Stimulated activated CD8-positive, alpha-beta memory T cell treated with anti-CD3 and anti-CD28 coated beads, Interleukin-4, amount 100 ng/mL, for 48 hours (primary cell): Measurements from ENCODE around the gene CAB39L.

ENCODE experiments used
- DNase-seq: peaks from one replicate; pipeline ENCODE4 v3.0.0-alpha.2; 2020

Gene CAB39L

DNA sequence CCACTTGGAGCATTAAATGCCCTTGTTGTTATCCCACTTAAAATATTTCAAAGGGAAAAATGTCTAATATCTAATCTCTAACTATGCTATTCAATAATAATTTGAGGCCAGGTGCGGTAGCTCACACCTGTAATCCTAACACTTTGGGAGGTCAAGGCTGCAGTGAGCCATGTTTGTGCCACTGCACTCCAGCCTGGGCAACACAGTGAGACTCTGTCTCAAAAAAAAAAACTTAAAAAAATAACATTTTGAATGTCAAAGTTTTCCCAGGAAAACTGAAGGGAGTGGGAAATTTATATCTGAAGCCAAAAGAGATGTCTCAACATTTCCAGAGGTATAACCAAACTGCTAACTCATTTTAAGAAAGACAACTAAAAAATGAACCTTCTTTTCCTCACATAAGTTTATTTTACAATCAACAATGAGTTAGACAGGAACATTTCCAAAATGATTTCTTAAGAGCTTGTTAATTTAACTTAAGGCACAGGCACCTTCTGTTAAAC lies 47.9 kb downstream of the CAB39L start:
- DNase-seq = no peak

DNA sequence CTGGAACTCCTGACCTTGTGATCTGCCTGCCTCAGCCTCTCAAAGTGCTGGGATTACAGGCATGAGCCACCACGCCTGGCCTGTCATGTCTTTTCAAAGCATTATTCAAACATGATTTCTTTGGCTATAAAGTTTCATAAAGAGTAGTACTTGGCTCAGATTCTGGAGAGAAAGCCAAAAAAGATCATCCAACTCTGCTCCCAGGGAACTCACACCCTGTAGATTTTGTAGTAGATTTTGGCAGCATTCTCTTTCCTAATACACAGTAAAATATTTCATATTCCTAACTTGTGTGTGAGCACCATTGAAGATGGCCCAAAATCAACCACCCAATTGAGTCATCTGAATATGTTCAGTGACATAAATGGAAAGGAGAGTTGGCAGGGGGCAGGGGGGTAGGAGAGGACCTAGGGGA lies 48.4 kb downstream of the CAB39L start:
- no peak for DNase-seq

DNA sequence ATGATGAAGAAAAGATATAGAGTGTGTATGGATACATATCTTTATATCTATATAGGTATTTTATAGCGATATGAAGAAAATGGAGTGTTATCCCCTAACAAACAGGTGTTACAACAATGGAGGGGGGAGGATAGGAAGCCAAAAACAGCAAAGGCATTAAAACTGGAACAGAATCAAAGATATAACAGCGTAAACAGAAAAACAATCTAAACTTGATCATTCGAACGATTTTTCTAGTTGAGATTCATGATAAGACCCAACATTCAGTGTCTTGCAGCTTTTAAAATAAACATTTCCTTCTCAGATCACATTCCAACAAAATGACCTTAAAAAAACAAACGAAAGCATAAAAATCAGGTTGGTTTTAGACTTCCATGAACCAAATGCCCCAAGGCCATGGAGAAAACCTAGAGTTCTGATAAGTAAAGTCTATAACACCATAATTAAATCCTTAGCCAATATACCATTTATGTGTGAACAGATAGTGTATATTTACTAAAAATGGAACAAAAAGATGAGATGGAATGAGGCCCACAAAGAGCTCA lies 55.7 kb downstream of the CAB39L start:
- no peak for DNase-seq

DNA sequence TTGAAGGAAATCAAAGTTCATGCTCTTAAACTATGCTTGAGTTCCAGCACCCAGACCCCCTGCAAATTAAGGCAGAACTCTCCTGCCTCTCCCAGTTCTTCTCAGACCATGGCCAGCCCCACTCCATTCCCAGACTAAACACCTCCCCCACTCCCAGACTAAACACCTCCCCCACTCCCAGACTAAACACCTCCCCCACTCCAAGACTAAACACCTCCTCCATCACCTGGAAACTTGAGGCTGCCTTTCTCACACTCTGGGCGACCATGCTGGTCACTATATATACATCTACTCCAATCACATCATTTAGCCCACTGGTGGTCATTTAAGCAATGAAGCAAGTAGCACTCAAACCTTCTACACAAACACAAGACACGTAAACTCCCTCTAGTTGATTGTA lies 57.2 kb downstream of the CAB39L start:
- DNase-seq = no peak

DNA sequence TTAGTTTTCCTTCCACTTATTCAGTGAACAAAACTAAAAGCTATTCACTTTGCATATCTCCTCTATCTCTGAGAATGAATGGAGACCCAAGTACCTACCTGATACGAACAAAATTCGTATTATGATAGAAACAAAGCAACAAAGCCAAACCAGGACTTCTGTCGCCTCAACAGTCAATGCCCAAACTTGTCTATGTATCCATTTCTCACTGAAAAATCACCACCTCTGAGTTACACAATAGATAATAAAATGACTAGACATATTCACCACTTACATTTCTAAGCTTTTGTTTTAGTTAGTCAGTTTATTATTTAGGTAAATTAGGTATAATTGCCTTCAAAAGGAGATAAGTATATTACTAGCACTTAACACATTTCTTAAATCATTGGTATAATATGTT lies 67.7 kb downstream of the CAB39L start:
- no peak for DNase-seq

DNA sequence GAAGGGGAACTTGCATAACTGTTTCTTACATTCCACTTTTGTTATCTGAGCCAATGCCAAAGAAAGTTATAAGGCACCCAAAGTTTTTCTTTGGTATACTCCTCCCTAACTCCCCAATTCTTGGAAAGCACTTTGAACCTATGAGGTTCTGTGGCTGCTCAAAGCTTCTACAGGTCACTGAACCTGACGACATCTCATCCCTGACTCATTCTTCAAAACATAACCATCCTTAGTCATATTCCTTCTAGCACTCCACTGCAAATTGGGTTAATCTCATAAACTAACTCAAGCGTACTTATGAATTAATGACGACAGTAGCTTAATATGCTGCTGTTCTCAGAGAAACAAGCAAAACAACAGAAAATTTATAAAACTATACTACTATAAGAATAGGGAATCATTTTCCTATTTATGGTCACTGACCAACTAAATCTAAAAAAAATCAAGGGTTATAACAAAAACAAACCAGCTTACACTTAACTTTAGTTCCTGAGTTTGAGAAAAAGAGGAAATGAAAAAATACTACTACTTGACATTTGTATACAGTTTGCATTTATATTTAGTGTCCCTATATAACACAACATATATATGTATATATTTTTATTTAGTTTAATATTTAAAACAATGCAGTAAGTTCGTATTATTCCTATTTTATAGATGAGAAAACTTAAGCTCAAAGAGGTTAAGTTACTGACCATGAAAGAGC lies 69.1 kb downstream of the CAB39L start:
- no peak for DNase-seq

DNA sequence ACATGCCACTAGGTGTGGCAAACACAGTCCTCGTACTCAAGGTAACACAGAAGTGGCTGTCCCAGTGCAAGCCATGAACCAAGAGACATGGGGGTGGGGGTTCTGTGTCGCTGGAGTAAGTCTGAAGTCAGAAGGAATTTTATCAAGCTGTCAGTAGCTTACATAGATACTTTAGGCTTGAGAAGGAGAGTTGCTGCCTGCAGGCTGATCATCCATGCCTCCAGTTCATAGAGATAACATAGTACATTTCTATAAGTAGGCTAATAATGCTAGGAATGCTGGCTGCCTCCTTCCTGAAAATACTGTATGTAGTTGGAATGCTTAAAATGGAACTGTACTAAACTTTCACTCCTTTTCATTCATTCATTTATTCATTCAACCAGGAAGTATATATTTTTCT lies 70.1 kb downstream of the CAB39L start:
- no peak for DNase-seq

DNA sequence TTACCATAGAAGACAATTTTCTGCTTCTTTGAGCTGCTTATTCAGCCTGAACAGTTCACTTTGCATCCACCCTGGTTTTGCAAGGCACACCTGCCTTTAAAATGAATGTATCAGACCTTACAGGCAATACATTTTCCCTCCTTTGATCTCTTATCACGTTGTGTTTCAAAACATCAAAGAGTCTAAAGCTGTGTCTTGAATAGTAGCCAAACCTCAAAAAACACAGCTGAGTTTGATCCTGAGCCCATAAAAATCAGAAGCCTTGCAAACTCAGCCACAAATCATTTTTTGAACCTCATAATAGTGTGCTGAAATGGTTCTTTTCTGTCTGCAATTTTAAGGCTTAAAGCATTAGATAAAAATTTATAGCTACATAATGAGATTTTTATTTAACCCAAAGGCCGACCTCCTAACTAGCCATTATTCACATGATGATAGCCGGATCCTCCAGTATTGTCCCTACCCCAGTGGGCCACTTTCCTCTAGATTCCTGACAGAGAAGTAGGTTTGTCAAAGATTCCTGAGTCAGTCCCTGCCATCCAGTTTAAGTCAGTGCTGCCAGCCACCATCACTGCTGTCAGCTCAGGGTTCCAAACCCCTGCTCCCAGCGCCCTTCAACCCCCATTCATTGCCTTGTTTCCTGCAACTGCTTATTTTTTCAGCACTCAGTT lies 71.8 kb downstream of the CAB39L start:
- no peak for DNase-seq

DNA sequence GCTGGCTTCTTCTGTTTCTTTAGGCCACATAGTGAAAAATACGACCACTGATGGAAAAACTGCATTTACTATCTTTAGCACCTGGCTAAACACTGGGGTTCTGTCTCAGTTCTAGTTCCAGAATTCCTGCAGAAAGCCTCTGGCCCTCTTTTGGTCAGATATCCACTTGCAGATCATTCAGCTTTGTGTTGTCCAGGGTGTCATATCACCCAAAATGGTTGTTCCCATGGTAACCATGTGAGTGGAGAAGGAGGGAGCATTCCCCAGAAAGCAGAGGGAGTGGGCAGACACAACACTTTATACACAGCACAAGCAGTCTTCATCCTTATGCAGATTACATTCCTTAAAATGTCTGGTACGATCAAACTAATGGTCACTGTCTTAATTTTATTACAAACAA lies 73.5 kb downstream of the CAB39L start:
- no peak for DNase-seq

DNA sequence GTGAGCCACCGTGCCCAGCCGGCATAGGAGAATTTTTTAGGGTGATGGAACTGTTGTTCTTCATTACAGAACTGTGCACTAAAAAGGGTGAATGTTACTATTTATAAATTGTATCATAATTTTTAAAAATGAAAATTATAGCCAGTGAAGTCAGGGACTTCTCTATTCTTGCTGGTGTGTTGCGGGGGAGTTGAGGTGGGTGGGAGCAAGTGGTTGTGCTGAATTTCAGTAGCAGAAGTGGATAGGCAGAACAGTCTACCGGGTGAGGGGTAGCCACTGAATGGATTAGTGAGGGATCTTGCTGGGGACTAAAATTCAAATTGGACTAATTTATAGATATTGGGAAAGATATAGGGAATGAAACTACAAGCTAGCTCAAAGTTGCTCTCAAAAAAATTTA lies 74.0 kb downstream of the CAB39L start:
- DNase-seq = no peak

DNA sequence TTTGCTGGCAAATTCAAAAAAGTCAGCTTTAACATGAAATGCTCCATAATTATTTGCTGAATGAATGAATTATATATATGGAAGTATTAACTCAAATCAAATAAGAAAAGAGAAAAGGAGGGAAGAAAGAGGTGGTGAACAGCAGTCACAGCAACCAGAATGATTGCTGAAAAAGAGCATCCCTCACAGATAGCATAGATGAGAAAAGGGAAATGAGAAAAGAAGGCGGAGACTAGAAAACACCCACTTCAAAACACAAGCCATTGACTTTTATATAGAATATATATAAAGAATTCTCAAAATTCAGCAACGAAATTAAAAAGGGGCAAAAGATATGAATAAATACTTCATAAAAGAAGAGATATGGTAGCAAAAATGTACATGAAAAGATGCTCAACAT lies 75.2 kb downstream of the CAB39L start:
- no peak for DNase-seq

DNA sequence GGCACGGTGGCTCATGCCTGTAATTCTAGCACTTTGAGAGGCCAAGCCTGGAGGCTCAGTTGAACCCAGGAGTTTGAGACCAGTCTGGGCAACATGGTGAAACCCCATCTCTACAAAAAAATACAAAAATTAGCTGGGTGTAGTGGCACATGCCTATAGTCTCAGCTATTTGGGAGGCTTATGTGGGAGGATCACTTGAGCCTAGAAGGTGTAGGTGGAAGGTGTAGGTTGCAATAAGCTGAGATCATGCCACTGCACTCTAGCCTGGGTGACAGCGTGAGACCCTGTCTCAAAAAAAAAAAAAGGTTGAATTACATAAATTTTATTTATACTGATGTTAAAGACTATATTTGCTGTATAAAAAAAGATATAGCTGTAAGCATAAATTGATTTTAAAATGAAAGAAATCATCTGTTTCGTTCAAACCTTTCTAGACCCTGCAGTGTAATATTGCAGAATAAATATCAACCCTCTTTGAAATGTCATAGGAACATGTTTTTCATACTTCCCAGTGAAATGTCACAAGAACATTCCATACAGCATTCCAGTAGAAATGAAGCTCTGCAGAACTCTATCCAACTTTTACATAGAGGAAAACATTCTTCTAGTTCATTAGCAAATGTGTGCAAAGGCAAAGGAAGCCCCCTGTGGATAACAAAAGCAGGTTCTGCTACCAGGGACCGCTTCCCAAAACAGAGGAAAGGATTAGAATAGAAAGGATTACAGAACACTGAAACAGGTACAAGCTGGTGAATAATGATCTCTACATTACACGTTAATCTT lies 76.0 kb downstream of the CAB39L start:
- DNase-seq = no peak

DNA sequence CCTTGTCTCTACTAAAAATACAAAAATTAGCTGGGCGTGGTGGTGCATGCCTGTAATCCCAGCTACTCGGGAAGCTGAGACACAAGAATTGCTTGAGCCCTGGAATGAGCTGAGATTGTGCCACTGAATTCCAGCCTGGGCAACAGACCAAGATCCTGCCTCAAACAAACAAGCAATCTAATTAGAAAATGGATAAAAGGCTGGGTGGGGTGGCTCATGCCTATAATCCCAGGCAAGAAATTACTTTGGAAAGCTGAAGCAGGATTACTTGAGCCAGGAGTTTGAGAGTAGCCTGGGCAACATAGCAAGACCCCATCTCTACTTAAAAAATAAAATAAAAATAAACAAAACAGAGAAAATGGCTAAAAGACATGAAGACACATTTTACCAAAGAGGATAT lies 77.0 kb downstream of the CAB39L start:
- DNase-seq = no peak

DNA sequence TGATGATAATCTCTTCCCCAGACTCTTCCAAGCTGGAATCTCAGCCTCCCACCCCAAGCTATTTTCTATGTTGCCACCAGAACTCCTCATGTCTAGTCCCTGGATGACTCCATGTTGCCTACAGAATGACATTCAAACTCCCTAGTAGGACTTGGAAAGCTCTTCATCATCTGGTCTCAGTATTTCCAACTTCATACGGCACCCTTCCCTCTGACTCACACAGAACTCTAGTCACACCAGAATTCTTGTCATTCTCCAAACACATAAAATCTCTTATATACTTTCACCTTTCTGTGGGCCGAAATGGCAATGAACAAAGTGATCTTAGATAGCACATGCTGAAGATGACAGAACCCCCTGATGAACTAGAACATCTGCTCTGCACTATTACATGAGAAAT lies 86.2 kb downstream of the CAB39L start:
- no peak for DNase-seq

DNA sequence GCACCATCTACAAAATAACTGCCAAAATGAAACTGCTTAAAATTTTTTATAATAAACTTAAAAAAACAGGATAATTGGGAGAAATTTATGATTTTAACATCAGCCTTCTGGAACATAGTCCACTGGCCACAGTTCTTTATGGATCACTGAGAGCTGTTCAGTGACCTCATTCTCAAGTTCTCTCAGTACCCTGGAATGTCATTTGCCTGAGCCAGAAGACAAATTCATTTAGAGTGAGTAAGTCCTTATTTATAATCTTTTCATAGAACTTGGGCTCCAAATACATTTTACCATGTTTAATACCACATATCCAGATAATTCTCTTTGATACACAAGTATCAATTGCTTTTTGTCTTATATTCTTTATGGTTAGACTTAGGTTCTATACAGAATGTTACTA lies 87.6 kb downstream of the CAB39L start:
- DNase-seq = no peak

DNA sequence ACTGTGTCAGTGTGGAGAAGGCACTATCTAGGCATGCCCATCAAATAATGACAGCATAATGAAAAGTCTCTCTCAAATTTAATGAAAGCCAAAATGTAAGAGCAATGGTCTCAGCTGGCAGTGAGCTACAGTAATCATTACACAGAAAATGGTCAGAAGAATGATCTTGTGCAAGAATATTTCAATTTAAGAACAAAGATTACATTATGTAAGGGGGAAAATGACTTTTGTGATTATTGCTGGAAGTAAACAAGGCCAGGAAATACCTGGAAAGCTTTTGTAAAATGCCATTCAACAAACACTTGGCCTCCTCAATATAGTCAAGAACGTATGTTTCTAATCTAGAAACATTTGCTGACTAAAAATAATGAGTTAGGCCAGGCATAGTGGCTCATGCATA lies 89.1 kb downstream of the CAB39L start:
- no peak for DNase-seq

DNA sequence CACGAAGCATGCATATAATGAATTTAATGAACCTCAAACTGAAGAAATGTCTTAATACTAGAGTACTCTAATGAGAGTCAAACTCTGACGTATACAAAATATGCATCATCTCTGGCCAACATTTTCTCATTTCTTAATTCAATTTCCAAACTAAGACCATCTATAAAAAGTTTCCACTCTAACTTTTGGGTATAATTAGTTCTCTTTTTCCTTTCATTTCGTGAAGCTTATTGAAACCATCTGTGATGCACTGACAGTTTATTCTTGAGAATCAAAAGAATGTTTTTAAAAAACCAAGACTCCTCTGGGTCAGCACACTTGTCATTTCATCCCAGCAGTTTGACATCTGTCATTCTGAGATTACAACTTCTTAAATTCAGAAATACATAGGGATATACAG lies 90.0 kb downstream of the CAB39L start:
- no peak for DNase-seq

DNA sequence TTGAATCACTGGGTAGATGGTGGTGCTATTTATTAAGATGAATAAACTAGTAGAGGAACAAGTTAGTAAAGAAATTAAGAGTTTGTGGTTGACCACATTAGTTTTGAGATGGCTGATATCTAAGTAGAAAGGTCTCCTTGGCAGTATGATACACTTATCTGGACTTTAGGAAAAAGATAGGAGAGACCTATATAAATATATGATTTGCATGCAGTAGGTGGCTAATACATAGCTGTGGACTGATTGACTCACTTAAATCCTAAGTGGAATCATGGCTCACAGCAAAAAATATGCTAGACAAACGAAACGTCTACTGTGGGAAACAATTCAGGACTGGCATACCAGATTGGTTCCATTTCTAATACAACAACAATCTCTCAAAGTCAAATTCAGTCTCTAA lies 92.0 kb downstream of the CAB39L start:
- no peak for DNase-seq

DNA sequence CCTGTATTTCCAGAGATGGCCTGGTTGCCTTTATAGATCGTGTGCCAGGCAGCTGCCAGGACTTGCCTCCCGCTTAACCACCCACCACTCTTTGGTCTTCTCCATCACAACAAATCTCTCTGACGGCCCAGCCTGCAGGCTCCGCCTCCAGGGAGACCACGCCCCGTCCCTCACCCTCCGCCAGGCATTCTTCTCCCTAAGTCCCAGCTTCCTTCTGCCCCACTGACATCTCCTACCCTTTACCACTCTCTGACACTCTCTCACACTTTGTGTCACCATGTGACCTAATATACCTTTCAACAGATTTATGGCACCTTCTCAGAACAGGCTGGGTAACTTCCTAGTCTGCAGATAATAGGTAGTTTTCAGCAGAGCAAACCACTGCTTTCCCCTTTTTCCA lies 95.1 kb downstream of the CAB39L start:
- no peak for DNase-seq

DNA sequence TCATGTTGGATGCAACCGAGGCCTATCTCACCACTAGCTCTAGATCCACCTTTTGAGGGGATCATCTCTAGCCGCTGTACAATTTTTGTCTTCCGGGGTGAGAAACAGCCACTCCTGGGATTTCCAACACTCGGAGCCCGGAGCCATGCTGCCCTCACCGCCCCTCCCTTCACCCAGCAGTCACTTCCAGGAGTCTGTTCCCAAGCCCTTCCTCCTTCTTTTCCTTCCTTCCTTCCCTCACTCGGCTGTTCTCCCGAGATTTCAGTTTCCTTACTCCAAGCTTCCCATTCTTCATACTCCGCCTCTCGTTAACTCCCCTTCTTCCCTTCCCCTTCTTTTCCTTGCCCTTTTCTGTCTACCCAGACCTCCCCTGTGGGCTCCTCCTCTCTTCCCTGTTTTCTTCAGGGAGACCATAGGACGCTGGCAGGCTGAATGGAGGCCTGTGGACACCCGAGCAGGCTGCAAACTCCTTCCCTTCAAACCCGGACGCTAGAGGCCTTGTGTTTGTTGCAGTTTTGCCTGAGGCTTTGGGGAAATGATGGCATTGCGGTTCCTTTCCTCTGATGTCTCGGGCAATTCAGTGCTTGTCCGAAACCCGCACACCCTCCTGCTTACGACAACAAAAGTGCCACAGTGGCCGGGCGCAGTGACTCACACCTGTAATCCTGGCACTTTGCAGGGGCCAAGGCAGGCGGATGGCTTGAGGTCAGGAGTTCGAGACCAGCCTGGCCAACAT lies 96.0 kb downstream of the CAB39L start:
- no peak for DNase-seq

DNA sequence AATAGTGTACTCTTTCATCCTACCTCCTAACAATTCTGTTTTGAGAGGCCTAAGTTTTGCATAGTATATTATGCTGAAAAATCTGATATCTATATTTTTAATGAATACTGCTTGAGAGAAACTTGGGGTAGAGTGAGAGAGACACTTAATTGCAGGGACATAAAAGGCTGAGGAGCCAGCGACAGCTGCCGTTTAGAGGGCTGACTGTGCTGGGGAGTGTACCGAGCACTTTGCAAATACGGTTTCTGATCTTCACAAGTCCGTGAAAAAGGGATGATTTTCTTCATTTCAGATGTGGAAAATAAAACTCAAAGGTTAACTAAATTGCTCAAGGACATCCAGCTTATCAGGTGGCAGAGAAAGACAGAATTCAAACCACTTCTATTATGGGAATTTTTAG lies 97.4 kb downstream of the CAB39L start:
- DNase-seq = no peak

DNA sequence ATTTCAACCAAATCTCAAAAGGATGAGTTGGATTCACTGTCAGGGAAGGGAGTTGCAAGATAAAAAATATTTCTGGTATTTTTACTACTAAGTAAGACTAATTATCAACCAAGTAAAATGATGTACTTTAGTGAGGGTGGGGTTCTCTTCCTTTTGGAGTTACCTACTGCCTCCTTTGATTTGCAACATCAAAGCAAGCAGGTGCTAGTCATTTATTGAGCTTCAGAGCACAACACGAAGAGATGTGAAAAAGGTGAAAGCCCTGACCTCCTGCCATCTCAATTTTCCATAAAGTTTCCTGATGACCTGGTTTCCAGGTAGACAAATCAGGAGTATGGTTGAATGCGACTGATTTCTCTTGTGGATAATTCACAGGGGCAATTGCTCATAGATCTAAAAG lies 100.1 kb downstream of the CAB39L start:
- no peak for DNase-seq

DNA sequence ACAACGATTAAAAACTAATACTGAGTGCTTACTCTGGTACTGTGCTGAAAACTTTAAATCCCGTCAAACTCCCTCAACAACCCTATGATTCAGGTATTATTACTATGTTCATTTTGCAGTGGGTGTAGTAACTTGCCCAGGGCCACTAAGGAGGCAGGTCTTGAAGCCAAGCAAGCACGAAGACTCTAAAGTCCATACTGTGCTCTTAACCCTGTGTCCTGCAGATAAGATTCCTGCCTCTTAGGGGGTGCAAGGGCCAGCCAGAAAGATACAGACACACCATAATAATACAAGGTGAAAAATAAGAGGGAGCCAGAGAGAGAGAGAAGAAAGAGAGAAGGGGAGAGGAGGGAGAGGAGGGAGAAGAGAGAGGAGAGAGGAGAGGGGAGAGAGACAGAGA lies 100.6 kb downstream of the CAB39L start:
- no peak for DNase-seq
